CD14-positive monocyte (primary cell): ENCODE results near the gene TMED10. TPM values are rescaled to one million over a fixed set of nuclear protein-coding genes. Genes with fewer than 3 reads are reported as not detected.

ENCODE experiments used
- DNase-seq, 3 donors: peaks; one replicate each; pipeline ENCODE4 v3.0.0-alpha.2; 2011 to 2022
- H2AFZ ChIP-seq: 2 replicates; pipeline ENCODE4 v1.6.0; 2012; ENCODE audit warnings: mild to moderate bottlenecking, low read depth, low read length, inconsistent platforms; ENCODE audit not compliant: insufficient read depth, poor library complexity, severe bottlenecking
- H3K27ac ChIP-seq, 2 donors: 1 replicate in 1 of 2; 2 replicates in 1 of 2; pipeline ENCODE4 v1.5.1; 2012 to 2013; ENCODE audit warnings: low read length in 2 of 2, control low read depth in 1 of 2, inconsistent platforms in 1 of 2, low read depth in 1 of 2, mild to moderate bottlenecking in 1 of 2
- H3K27me3 ChIP-seq, 2 donors: one replicate each; pipeline versions ENCODE4 v1.6.0 to v1.6.1; 2011 to 2013; ENCODE audit warnings: low read length in 2 of 2; ENCODE audit not compliant: control insufficient read depth in 2 of 2, insufficient read depth in 2 of 2
- H3K36me3 ChIP-seq, 2 donors: replicated peaks in 1 of 2; 1 replicate in 1 of 2; 2 replicates in 1 of 2; pipeline versions ENCODE4 v1.5.1 to v1.6.1; 2012 to 2013; ENCODE audit warnings: low read length in 2 of 2, control low read depth in 1 of 2, inconsistent platforms in 1 of 2, mild to moderate bottlenecking in 1 of 2; ENCODE audit not compliant: insufficient read depth in 2 of 2, control insufficient read depth in 1 of 2
- H3K4me1 ChIP-seq, 2 donors: 1 replicate in 1 of 2; 2 replicates in 1 of 2; pipeline versions ENCODE4 v1.5.1 to v1.6.1; 2012 to 2013; ENCODE audit warnings: low read length in 2 of 2, control low read depth in 1 of 2, inconsistent platforms in 1 of 2, mild to moderate bottlenecking in 1 of 2, moderate library complexity in 1 of 2; ENCODE audit not compliant: insufficient read depth in 2 of 2, control insufficient read depth in 1 of 2
- H3K4me2 ChIP-seq: replicated peaks from 2 replicates; pipeline ENCODE3; 2012; ENCODE audit warnings: low read length, moderate library complexity, mild to moderate bottlenecking; ENCODE audit not compliant: poor library complexity, severe bottlenecking; ENCODE audit errors: extremely low read depth
- H3K4me3 ChIP-seq, 3 experiments: fragments of 200-600 bp in 1 of 3; sonication (generic) in 1 of 3; replicated peaks in 1 of 3; 1 replicate in 2 of 3; 2 replicates in 1 of 3; pipeline ENCODE4 v1.5.1; 2011 to 2013; ENCODE audit warnings: low read length in 3 of 3, mild to moderate bottlenecking in 3 of 3, control low read depth in 2 of 3, low read depth in 2 of 3, inconsistent platforms in 1 of 3, moderate library complexity in 1 of 3
- H3K79me2 ChIP-seq: 2 replicates; pipeline ENCODE4 v1.6.0; 2012; ENCODE audit warnings: mild to moderate bottlenecking, control low read depth, inconsistent platforms, low read length, moderate library complexity; ENCODE audit not compliant: insufficient read depth
- H3K9ac ChIP-seq: 2 replicates; pipeline ENCODE4 v1.6.0; 2017; ENCODE audit warnings: low read length, mild to moderate bottlenecking; ENCODE audit not compliant: insufficient read depth, poor library complexity, severe bottlenecking
- H3K9me3 ChIP-seq, 2 donors: replicated peaks in 1 of 2; 1 replicate in 1 of 2; 2 replicates in 1 of 2; pipeline versions ENCODE4 v1.5.1 to v1.6.1; 2012 to 2013; ENCODE audit warnings: low read length in 2 of 2, control low read depth in 1 of 2; ENCODE audit not compliant: control insufficient read depth in 1 of 2, insufficient read depth in 1 of 2
- H4K20me1 ChIP-seq: 2 replicates; pipeline ENCODE4 v1.6.0; 2012; ENCODE audit warnings: mild to moderate bottlenecking, low read length, control low read depth, moderate library complexity; ENCODE audit not compliant: insufficient read depth
- H3K27ac Mint-ChIP-seq, 7 donors: one replicate each; pipeline ENCODE4 v1.8.0; 2020; ENCODE audit warnings: mild to moderate bottlenecking in 7 of 7, mixed read lengths in 7 of 7, moderate library complexity in 6 of 7, inconsistent platforms in 2 of 7
- H3K27me3 Mint-ChIP-seq, 3 donors: one replicate each; pipeline ENCODE4 v1.8.0; 2021 to 2022; ENCODE audit warnings: low read depth in 3 of 3, mild to moderate bottlenecking in 3 of 3, mixed read lengths in 3 of 3, moderate library complexity in 3 of 3, inconsistent platforms in 1 of 3
- H3K36me3 Mint-ChIP-seq, 2 donors: one replicate each; pipeline ENCODE4 v1.8.0; 2020; ENCODE audit warnings: mixed read lengths in 2 of 2, inconsistent platforms in 1 of 2, mild to moderate bottlenecking in 1 of 2
- H3K4me1 Mint-ChIP-seq: one replicate; pipeline ENCODE4 v1.8.0; 2020; ENCODE audit warnings: mild to moderate bottlenecking, mixed read lengths
- H3K4me3 Mint-ChIP-seq, 2 donors: one replicate each; pipeline ENCODE4 v1.8.0; 2020; ENCODE audit warnings: mild to moderate bottlenecking in 2 of 2, mixed read lengths in 2 of 2, moderate library complexity in 1 of 2
- H3K9me3 Mint-ChIP-seq, 7 donors: one replicate each; pipeline ENCODE4 v1.8.0; 2020 to 2022; ENCODE audit warnings: mixed read lengths in 7 of 7, mild to moderate bottlenecking in 6 of 7, moderate library complexity in 6 of 7, inconsistent platforms in 2 of 7
- CTCF ChIP-seq: fragments of 200-600 bp; IDR thresholded peaks from one replicate; pipeline ENCODE4 v1.8.0; 2022; ENCODE audit warnings: antibody characterized with exemption, mild to moderate bottlenecking
- WGBS: methylation state at CpG from one replicate; pipeline ENCODE4 v1.1.5; 2013; ENCODE audit warnings: missing lambda C conversion rate; ENCODE audit not compliant: insufficient coverage; 5-methylcytosine and 5-hydroxymethylcytosine counted together
- intact Hi-C, 2 donors: fragments of 100-400 bp; cut with micrococcal nuclease; formaldehyde crosslinking; loops; one replicate each; pipeline versions ENCODE4 v1.15.0 to v1.15.1; 2023
- polyA plus RNA-seq, 3 donors: library from polyadenylated mRNA; depleted of rRNA in 1 of 3; unstranded in 2 of 3; stranded (reverse) in 1 of 3; fragments of 300-500 nt in 2 of 3; fragments of >200 nt in 1 of 3; fragmentation: Illumina TruSeq in 2 of 3; gene quantifications; 1 replicate in 2 of 3; 2 replicates in 1 of 3; pipeline ENCODE4 v1.2.3, GENCODE V29; 2012 to 2021

The TMED10 gene
- polyA plus RNA-seq, 3 donors = 98.5 to 243 (median 233) TPM

GRCh38 chr14:75204116-75204515, 27.7 kb upstream of the TMED10 start:
- no peak for TF ChIP-seq CTCF
- peaks cover 0 to 2% (median 1%) of the 10 kb centered on the region in 3 donors for H3K27me3 Mint-ChIP-seq
- Histone ChIP-seq H2AFZ (no peak overlapping the region), H3K27ac (no peak overlapping the region), H3K27me3 (no peaks in the 10 kb centered on the region), H3K4me1 (peaks cover 21 to 32% of the 10 kb centered on the region in 2 donors), H3K9me3 (no peaks in the 10 kb centered on the region), H4K20me1 (no peaks in the 10 kb centered on the region), H3K4me3 (no peak overlapping the region), H3K36me3 (no peaks in the 10 kb centered on the region), H3K79me2 (no peaks in the 10 kb centered on the region), H3K9ac (no peak overlapping the region), H3K4me2 (no peak overlapping the region)
- no peak for DNase-seq
- peaks cover 35% of the 10 kb centered on the region for H3K4me1 Mint-ChIP-seq
- peak overlapping the region in 1 of 7 donors; percentile 1 for H3K27ac Mint-ChIP-seq
- H3K4me3 Mint-ChIP-seq = no peak overlapping the region
- H3K9me3 Mint-ChIP-seq = peaks cover 0 to 1% (median 0%) of the 10 kb centered on the region in 7 donors
- no peaks in the 10 kb centered on the region for H3K36me3 Mint-ChIP-seq
- WGBS = no CpG with 5 or more reads among the region's 3 CpGs
- intact Hi-C loops = no loop called here

- H3K4me1 ChIP-seq = peaks cover 34 to 46% of the 10 kb centered on the region in 2 donors
- H3K4me2 ChIP-seq = no peak overlapping the region
- intact Hi-C loops = no loop called here
- H3K36me3 ChIP-seq = no peaks in the 10 kb centered on the region
- peaks cover 49% of the 10 kb centered on the region for H3K4me1 Mint-ChIP-seq
- no peaks in the 10 kb centered on the region for H3K36me3 Mint-ChIP-seq
- no peaks in the 10 kb centered on the region for H3K9me3 ChIP-seq
- no peak overlapping the region for H3K4me3 Mint-ChIP-seq
- TF ChIP-seq CTCF = no peak
- no peak for DNase-seq
- H3K27me3 ChIP-seq = no peaks in the 10 kb centered on the region
- WGBS = no CpG with 5 or more reads among the region's 2 CpGs
- no peaks in the 10 kb centered on the region for H3K79me2 ChIP-seq
- no peak overlapping the region for H3K27ac ChIP-seq
- H3K9ac ChIP-seq = no peak overlapping the region
- H3K27ac Mint-ChIP-seq = peak overlapping the region in 1 of 7 donors; percentile 30
- H4K20me1 ChIP-seq = no peaks in the 10 kb centered on the region
- peaks cover 0 to 1% (median 0%) of the 10 kb centered on the region in 7 donors for H3K9me3 Mint-ChIP-seq
- H3K4me3 ChIP-seq = no peak overlapping the region
- H2AFZ ChIP-seq = no peak overlapping the region
- H3K27me3 Mint-ChIP-seq = peaks cover 0 to 2% (median 1%) of the 10 kb centered on the region in 3 donors
Measured at GRCh38 chr14:75202657-75203056, 26.2 kb upstream of the TMED10 start.
